CD4-positive, alpha-beta T cell treated with Interleukin-21 for 1 hour (primary cell): Measurements from ENCODE around the gene SLC17A4.
"Not testable (repeated sequence)": the region's sequence is repeated elsewhere in the genome, so short reads cannot be mapped to it uniquely, and the experiment has no call there.

Experiments
- DNase-seq: peaks from one replicate; pipeline ENCODE4 v3.0.0-alpha.2; 2020

SLC17A4 gene

GRCh38 chr6:25754535-25754934, at the start of gene SLC17A4:
Gene SLC17A4 (plus strand): TSS chr6:25754742. CDS start chr6:25761963, 7,221 bp downstream.
- no peak for DNase-seq

GRCh38 chr6:25706314-25707014, 48.1 kb upstream of the SLC17A4 start:
- DNase-seq: no peak

- no peak for DNase-seq
Measured at GRCh38 chr6:25709761-25710160, 44.8 kb upstream of the SLC17A4 start.

- DNase-seq: no peak
Measured at GRCh38 chr6:25710287-25710686, 44.3 kb upstream of the SLC17A4 start.

GRCh38 chr6:25713824-25714223, 40.7 kb upstream of the SLC17A4 start:
- no peak for DNase-seq

- no peak for DNase-seq
Measured at GRCh38 chr6:25714765-25715164, 39.8 kb upstream of the SLC17A4 start.

GRCh38 chr6:25715794-25716193, 38.7 kb upstream of the SLC17A4 start:
- no peak for DNase-seq

GRCh38 chr6:25717866-25718740, 36.4 kb upstream of the SLC17A4 start:
- DNase-seq: peak; percentile 12

- DNase-seq: no peak
Measured at GRCh38 chr6:25726122-25726911, 28.2 kb upstream of the SLC17A4 start.

- no peak for DNase-seq
Measured at GRCh38 chr6:25727028-25727427, 27.5 kb upstream of the SLC17A4 start.

GRCh38 chr6:25730907-25731306, 23.6 kb upstream of the SLC17A4 start:
- DNase-seq: no peak

GRCh38 chr6:25731721-25732120, 22.8 kb upstream of the SLC17A4 start:
- no peak for DNase-seq

GRCh38 chr6:25732468-25733198, 21.9 kb upstream of the SLC17A4 start:
- no peak for DNase-seq

GRCh38 chr6:25735261-25735660, 19.3 kb upstream of the SLC17A4 start:
- no peak for DNase-seq

GRCh38 chr6:25743868-25744267, 10.7 kb upstream of the SLC17A4 start:
- DNase-seq: no peak

GRCh38 chr6:25745836-25746235, 8.7 kb upstream of the SLC17A4 start:
- DNase-seq: no peak

GRCh38 chr6:25746968-25747367, 7.6 kb upstream of the SLC17A4 start:
- no peak for DNase-seq

GRCh38 chr6:25747477-25747876, 7.1 kb upstream of the SLC17A4 start:
- DNase-seq: no peak

GRCh38 chr6:25748049-25748448, 6.5 kb upstream of the SLC17A4 start:
- DNase-seq: no peak

- not testable (repeated sequence) for DNase-seq
Measured at GRCh38 chr6:25748601-25749517, 5.7 kb upstream of the SLC17A4 start.

- peak; percentile 2 for DNase-seq
Measured at GRCh38 chr6:25749837-25750236, 4.7 kb upstream of the SLC17A4 start.
